Stimulated activated CD8-positive, alpha-beta memory T cell treated with anti-CD3 and anti-CD28 coated beads, Interleukin-2, amount 100 ng/mL, for 1 hour (primary cell): ENCODE data around the gene OR1K1.
A peak's percentile ranks its signal among the peaks of the same experiment; 100 is the strongest.
"Not testable (repeated sequence)": the region's sequence is repeated elsewhere in the genome, so short reads cannot be mapped to it uniquely, and the experiment has no call there.

Experiments
- DNase-seq, 2 donors: peaks; one replicate each; pipeline ENCODE4 v3.0.0-alpha.2; 2020; ENCODE audit warnings: low read depth in 2 of 2

Gene OR1K1

GRCh38 chr9:122800066-122801060, at the start of gene OR1K1:
Gene OR1K1 (plus strand): TSS chr9:122800123. CDS start chr9:122800123, 0 bp downstream.
- no peak for DNase-seq

GRCh38 chr9:122754825-122755224, 45.1 kb upstream of the OR1K1 start:
- no peak for DNase-seq

GRCh38 chr9:122767817-122768216, 32.1 kb upstream of the OR1K1 start:
- DNase-seq = no peak

- no peak for DNase-seq
Observed at GRCh38 chr9:122777052-122777451, 22.9 kb upstream of the OR1K1 start.

GRCh38 chr9:122777935-122778627, 21.8 kb upstream of the OR1K1 start:
- DNase-seq = no peak

GRCh38 chr9:122779181-122779580, 20.7 kb upstream of the OR1K1 start:
- DNase-seq = no peak

- DNase-seq = no peak
Observed at GRCh38 chr9:122780026-122780425, 19.9 kb upstream of the OR1K1 start.

GRCh38 chr9:122781671-122782070, 18.3 kb upstream of the OR1K1 start:
- DNase-seq = no peak

- no peak for DNase-seq
Observed at GRCh38 chr9:122785269-122785668, 14.7 kb upstream of the OR1K1 start.

- no peak for DNase-seq
Observed at GRCh38 chr9:122786338-122786737, 13.6 kb upstream of the OR1K1 start.

GRCh38 chr9:122788831-122789230, 11.1 kb upstream of the OR1K1 start, which contains the start of gene OR5C1:
Gene OR5C1 (plus strand): TSS chr9:122788933. CDS start chr9:122788933, 0 bp downstream.
- no peak for DNase-seq

- DNase-seq = no peak
Observed at GRCh38 chr9:122789256-122790046, 10.5 kb upstream of the OR1K1 start.

- DNase-seq = no peak
Observed at GRCh38 chr9:122791872-122792669, 7.9 kb upstream of the OR1K1 start.

- no peak for DNase-seq
Observed at GRCh38 chr9:122797316-122798063, 2.4 kb upstream of the OR1K1 start.

GRCh38 chr9:122806661-122807060, 6.7 kb downstream of the OR1K1 start:
- DNase-seq = no peak

- DNase-seq = no peak
Observed at GRCh38 chr9:122807271-122807900, 7.5 kb downstream of the OR1K1 start.

- DNase-seq = no peak
Observed at GRCh38 chr9:122808141-122808540, 8.2 kb downstream of the OR1K1 start.

GRCh38 chr9:122809261-122809660, 9.3 kb downstream of the OR1K1 start:
- DNase-seq = not testable (repeated sequence)

GRCh38 chr9:122810306-122810946, 10.5 kb downstream of the OR1K1 start:
- DNase-seq = peak; percentile 62 to 64
